ENCODE data around the gene IPMK. TPM values are rescaled to one million over a fixed set of nuclear protein-coding genes. Genes with fewer than 3 reads are reported as not detected.
A peak's percentile ranks its signal among the peaks of the same experiment; 100 is the strongest.

Gene IPMK
- total RNA-seq, 1 experiment from 2014 or later = 7.2 TPM

DNA sequence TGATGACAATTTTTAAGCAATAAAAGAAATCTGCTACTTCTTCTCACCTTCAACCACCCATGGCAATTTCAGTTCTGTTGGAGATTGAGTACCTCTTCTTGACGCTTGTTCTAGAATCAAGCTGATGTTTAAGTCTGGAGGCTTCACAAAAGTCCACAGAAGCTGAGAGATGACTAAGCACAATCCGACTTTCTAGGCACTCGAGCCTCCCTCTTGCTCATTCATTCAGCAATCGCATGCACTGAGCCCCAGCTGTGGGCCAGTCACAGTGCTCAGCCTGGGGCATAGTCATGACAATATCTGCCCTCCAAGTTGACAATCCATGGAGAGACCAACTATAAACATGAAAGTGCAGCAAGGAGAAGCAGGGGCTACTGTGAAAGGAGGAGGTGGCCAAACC, 103.2 kb downstream of the IPMK start:
- Histone ChIP-seq H2BK5ac (ENCODE audit: insufficient read length, low read length) (no peak overlapping the region), H2BK120ac (ENCODE audit: low read depth, low read length, poor library complexity, severe bottlenecking) (no peak overlapping the region), H3K4me2 (ENCODE audit: insufficient read depth, insufficient read length, low read length) (no peak overlapping the region), H3K4ac (ENCODE audit: low read depth, low read length) (no peak overlapping the region), H4K8ac (replicated peaks; ENCODE audit: insufficient read length, low read depth, low read length) (no peak overlapping the region), H3K18ac (ENCODE audit: insufficient read length, low read depth, low read length) (no peak overlapping the region), H4K91ac (ENCODE audit: insufficient read length, low read depth, low read length) (no peak overlapping the region), H3K4me1 (ENCODE audit: insufficient read depth, low read length) (no peaks in the 10 kb centered on the region), H3K27ac (ENCODE audit: insufficient read length, low read depth, low read length) (no peak overlapping the region), H2AFZ (ENCODE audit: low read length) (no peak overlapping the region), H2BK15ac (ENCODE audit: low read depth, low read length) (no peak overlapping the region), H2BK20ac (ENCODE audit: low read depth, low read length, poor library complexity, severe bottlenecking) (no peak overlapping the region), H2BK12ac (ENCODE audit: insufficient read length, low read depth, low read length) (no peak overlapping the region), H3K9ac (ENCODE audit: extremely low read depth, insufficient read length, low read length) (no peak overlapping the region), H3K23ac (ENCODE audit: insufficient read length, low read depth, low read length) (no peak overlapping the region), H3K27me3 (ENCODE audit: insufficient read depth, low read length) (no peaks in the 10 kb centered on the region), H3K56ac (ENCODE audit: insufficient read length, low read depth, low read length) (no peak overlapping the region), H2AK5ac (ENCODE audit: insufficient read length, low read length) (no peak overlapping the region), H3K9me3 (ENCODE audit: control insufficient read depth, low read depth, low read length) (no peaks in the 10 kb centered on the region), H3K14ac (ENCODE audit: insufficient read depth, low read length) (no peak overlapping the region; the same call in 1 of the 2 replicates), H4K5ac (ENCODE audit: insufficient read length, low read depth, low read length) (no peak overlapping the region), H3K79me1 (ENCODE audit: insufficient read depth, low read depth, low read length, poor library complexity, severe bottlenecking) (no peaks in the 10 kb centered on the region), H3K23me2 (ENCODE audit: insufficient read length, low read depth, low read length, poor library complexity, severe bottlenecking) (no peaks in the 10 kb centered on the region), H3T11ph (ENCODE audit: low read length) (no peak overlapping the region), H4K20me1 (ENCODE audit: control insufficient read depth, insufficient read depth, insufficient read length) (no peaks in the 10 kb centered on the region), H3K79me2 (ENCODE audit: insufficient read depth, low read length) (no peaks in the 10 kb centered on the region)
- no peaks in the 10 kb centered on the region; a peak in 1 of 4 replicates for H3K4me1 Mint-ChIP-seq
- 0 out of 7 replicates have a peak overlapping the region, but pooled peaks of 1 of the 3 experiments have one; percentile 28 for H3K27ac Mint-ChIP-seq
- no peak overlapping the region for H3K4me3 Mint-ChIP-seq
- H3K27me3 Mint-ChIP-seq (ENCODE audit: low read depth) = peaks cover 2% of the 10 kb centered on the region; the same call in 1 of the 2 replicates
- TF ChIP-seq CTCF (conservative IDR thresholded peaks at IDR 0.05) = no peak
- peaks cover 0 to 8% (median 0%) of the 10 kb centered on the region in 3 experiments; a peak in 1 of 7 replicates for H3K36me3 Mint-ChIP-seq (ENCODE audit: insufficient read depth in 1 of 3, low read depth in 3 of 3)
- peaks cover 0 to 6% of the 10 kb centered on the region in 2 experiments; a peak in 1 of 5 replicates for H3K9me3 Mint-ChIP-seq
- WGBS (ENCODE audit: extremely low coverage, insufficient read length, low lambda C conversion rate) = no CpG with 5 or more reads among the region's 4 CpGs
- DNase-seq = no peak
